Measurements from ENCODE around the gene GDPD5. TPM values are rescaled to one million over a fixed set of nuclear protein-coding genes. Genes with fewer than 3 reads are reported as not detected.
A peak's percentile ranks its signal among the peaks of the same experiment; 100 is the strongest.

GDPD5 gene
- total and polyA plus RNA-seq, 9 of the 15 experiments (the other 6 are each of a cell fraction or from before 2014, with no cell fraction given) = 0.32 to 27.3 (median 8.0) TPM

DNA sequence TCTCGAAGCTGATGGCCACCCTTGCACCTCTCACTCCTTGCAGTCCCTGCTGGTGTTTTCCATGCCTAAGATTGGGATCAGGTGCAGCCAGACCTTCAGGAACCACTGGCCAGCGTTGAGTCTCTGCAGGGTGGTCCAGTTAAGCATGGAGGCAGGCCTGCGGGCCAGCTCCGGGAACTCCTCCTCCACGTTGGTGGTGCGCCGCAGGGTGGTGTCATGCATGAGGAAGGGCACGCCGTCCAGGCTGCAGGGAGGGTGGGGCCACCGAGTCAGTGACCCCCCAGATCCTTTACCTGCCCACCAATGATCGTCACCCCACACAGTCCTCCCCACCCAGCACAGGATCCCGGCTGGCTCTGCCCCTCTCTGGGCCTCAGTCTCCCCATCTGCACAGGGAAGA lies 82.7 kb downstream of the GDPD5 start:
- H3K27me3 ChIP-seq (ENCODE audit: control insufficient read depth in 2 of 2, insufficient read depth in 2 of 2, low read length in 2 of 2) = no peaks in the 10 kb centered on the region
- in situ Hi-C loops (cut with MboI) = loop anchor here (10.0 to 25.0 kb wide), 2 partner anchors 342 to 419 kb away; no protein-coding TSS in a partner anchor
- FAIRE-seq = no peak

More for the DNA sequence above, 82.7 kb downstream of the GDPD5 start:
- H3K27ac ChIP-seq (ENCODE audit: extremely low read depth, low read depth, low read length) = no peak overlapping the region
- no peak for TF ChIP-seq ZSCAN29 (IDR thresholded peaks at IDR 0.05)
- no peak for TF ChIP-seq TGIF2 (CRISPR knock-in tag; IDR thresholded peaks at IDR 0.05)
- TF ChIP-seq CCNT2 (IDR thresholded peaks at IDR 0.05; ENCODE audit: borderline replicate concordance, extremely low read depth, insufficient read length, low read depth, low read length) = no peak
- TF ChIP-seq, protein P1, sequence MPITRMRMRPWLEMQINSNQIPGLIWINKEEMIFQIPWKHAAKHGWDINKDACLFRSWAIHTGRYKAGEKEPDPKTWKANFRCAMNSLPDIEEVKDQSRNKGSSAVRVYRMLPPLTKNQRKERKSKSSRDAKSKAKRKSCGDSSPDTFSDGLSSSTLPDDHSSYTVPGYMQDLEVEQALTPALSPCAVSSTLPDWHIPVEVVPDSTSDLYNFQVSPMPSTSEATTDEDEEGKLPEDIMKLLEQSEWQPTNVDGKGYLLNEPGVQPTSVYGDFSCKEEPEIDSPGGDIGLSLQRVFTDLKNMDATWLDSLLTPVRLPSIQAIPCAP (CRISPR knock-in tag; IDR thresholded peaks at IDR 0.05; ENCODE audit: borderline replicate concordance) = no peak
- TF ChIP-seq MCM7 (IDR thresholded peaks at IDR 0.05) = no peak
- no peak for TF ChIP-seq STAG1 (CRISPR knock-in tag; IDR thresholded peaks at IDR 0.05; ENCODE audit: borderline replicate concordance)
- no peak for TF ChIP-seq ZNF165 (CRISPR knock-in tag; IDR thresholded peaks at IDR 0.05; ENCODE audit: borderline replicate concordance)
- no peak for TF ChIP-seq HIVEP1 (CRISPR knock-in tag; IDR thresholded peaks at IDR 0.05)
- TF ChIP-seq NCOA2 (IDR thresholded peaks at IDR 0.05; ENCODE audit: partially characterized antibody in 2 of 2) = no peak
- ATAC-seq = no peak
- H3K4me2 ChIP-seq (ENCODE audit: insufficient read depth, low read length) = no peak overlapping the region
- no peaks in the 10 kb centered on the region for H4K20me1 ChIP-seq (replicated peaks; ENCODE audit: control insufficient read depth, insufficient read depth, low read length)
- intact Hi-C loops (cut with micrococcal nuclease) = no loop called here
- H3K9me1 ChIP-seq (ENCODE audit: control insufficient read depth, insufficient read depth, low read length) = no peaks in the 10 kb centered on the region
- H3K9me3 ChIP-seq (replicated peaks; ENCODE audit: control insufficient read depth, insufficient read depth, low read depth, low read length) = no peaks in the 10 kb centered on the region
- ChIA-PET CTCF (ENCODE audit: low intra/inter-chr PET ratio) (no interaction called here), POLR2A (no interaction called here)
- peak overlapping the region in 1 of 2 experiments; percentile 4; a peak in 1 of 4 replicates for H3K9ac ChIP-seq (ENCODE audit: insufficient read depth in 1 of 2, low read depth in 2 of 2, low read length in 2 of 2)
- 48% methylated on average over 9 of the region's 12 CpGs for WGBS (ENCODE audit: insufficient coverage, low coverage, missing lambda C conversion rate)
- no peaks in the 10 kb centered on the region for H3K36me3 ChIP-seq (ENCODE audit: control insufficient read depth, insufficient read depth, low read length)
- peaks cover 0 to 34% of the 10 kb centered on the region in 2 experiments; a peak in 1 of 5 replicates for H3K4me1 ChIP-seq (replicated peaks in 1 of 2; ENCODE audit: control insufficient read depth in 2 of 2, insufficient read depth in 2 of 2, low read length in 2 of 2)
- no peak overlapping the region for H3K4me3 ChIP-seq
- DNase-seq (ENCODE audit: extremely low read depth in 1 of 4, low spot score in 3 of 4) = no peak
- no TSS peak for BruUV-seq (replicated peaks)
- no peak overlapping the region for H2AFZ ChIP-seq (ENCODE audit: low read depth, low read length)
- no peaks in the 10 kb centered on the region for H3K79me2 ChIP-seq (ENCODE audit: control insufficient read depth, insufficient read depth, low read length)
